NCI-H1436 (cell line): ENCODE data around the gene RAB7B.

Source experiments
- DNase-seq: peaks from one replicate; lab custom pipeline; 2025; lab: John Stamatoyannopoulos, UW

The RAB7B gene

GRCh38 chr1:205973377-205974232, 29.6 kb downstream of the RAB7B start:
- no peak for DNase-seq

- DNase-seq: no peak
Observed at GRCh38 chr1:205972491-205973168, 30.6 kb downstream of the RAB7B start.

- no peak for DNase-seq
Observed at GRCh38 chr1:205972081-205972480, 31.1 kb downstream of the RAB7B start.

- no peak for DNase-seq
Observed at GRCh38 chr1:205971082-205971481, 32.1 kb downstream of the RAB7B start.

GRCh38 chr1:205970486-205970885, 32.7 kb downstream of the RAB7B start:
- no peak for DNase-seq

GRCh38 chr1:205969229-205969628, 34.0 kb downstream of the RAB7B start:
- DNase-seq: no peak

- no peak for DNase-seq
Observed at GRCh38 chr1:205967554-205968335, 35.5 kb downstream of the RAB7B start.

GRCh38 chr1:205965036-205965884, 37.9 kb downstream of the RAB7B start:
- DNase-seq: peak; percentile 92

GRCh38 chr1:205963352-205964155, 39.6 kb downstream of the RAB7B start:
- DNase-seq: no peak

GRCh38 chr1:205962821-205963221, 40.4 kb downstream of the RAB7B start:
- no peak for DNase-seq

GRCh38 chr1:205961991-205962820, 41.0 kb downstream of the RAB7B start:
- DNase-seq: no peak

- DNase-seq: no peak
Observed at GRCh38 chr1:205961405-205961804, 41.8 kb downstream of the RAB7B start.

GRCh38 chr1:205959789-205960188, 43.4 kb downstream of the RAB7B start:
- DNase-seq: no peak

- DNase-seq: no peak
Observed at GRCh38 chr1:205955499-205955898, 47.7 kb downstream of the RAB7B start.

- DNase-seq: no peak
Observed at GRCh38 chr1:205954819-205955404, 48.3 kb downstream of the RAB7B start.

GRCh38 chr1:205951746-205952145, 51.4 kb downstream of the RAB7B start:
- DNase-seq: no peak

GRCh38 chr1:205950826-205951549, 52.2 kb downstream of the RAB7B start:
- DNase-seq: no peak

- no peak for DNase-seq
Observed at GRCh38 chr1:205950280-205950679, 52.9 kb downstream of the RAB7B start.

GRCh38 chr1:205949753-205950152, 53.4 kb downstream of the RAB7B start:
- no peak for DNase-seq
